NAMALWA (cell line): ENCODE measurements around the gene IL17RA.
A peak's percentile ranks its signal among the peaks of the same experiment; 100 is the strongest.
"Not testable (repeated sequence)": the region's sequence is repeated elsewhere in the genome, so short reads cannot be mapped to it uniquely, and the experiment has no call there.

Experiments
- DNase-seq: peaks from one replicate; pipeline ENCODE4 v3.0.0-alpha.2; 2015; ENCODE audit warnings: low spot score

Gene IL17RA

GRCh38 chr22:17084554-17085276, at the start of gene IL17RA:
Gene IL17RA (plus strand): TSS chr22:17085000. CDS start chr22:17085092, 92 bp downstream.
- DNase-seq = peak; percentile 93

- no peak for DNase-seq
These were observed 49.6 kb upstream of the IL17RA start for GRCh38 chr22:17035246-17035645.

- not testable (repeated sequence) for DNase-seq
These were observed 48.6 kb upstream of the IL17RA start for GRCh38 chr22:17035976-17036841.

- peak; percentile 58 for DNase-seq
These were observed 47.7 kb upstream of the IL17RA start for GRCh38 chr22:17036842-17037711.

GRCh38 chr22:17043521-17043920, 41.3 kb upstream of the IL17RA start:
- DNase-seq = peak; percentile 40

GRCh38 chr22:17046566-17047348, 38.0 kb upstream of the IL17RA start:
- no peak for DNase-seq

GRCh38 chr22:17047656-17048055, 37.1 kb upstream of the IL17RA start:
- no peak for DNase-seq

- no peak for DNase-seq
These were observed 28.7 kb upstream of the IL17RA start for GRCh38 chr22:17056058-17056457.

- no peak for DNase-seq
These were observed 28.0 kb upstream of the IL17RA start for GRCh38 chr22:17056807-17057206.

- DNase-seq = peak; percentile 57
These were observed 26.6 kb upstream of the IL17RA start for GRCh38 chr22:17057959-17058814.

- no peak for DNase-seq
These were observed 24.7 kb upstream of the IL17RA start for GRCh38 chr22:17060126-17060525.

- DNase-seq = no peak
These were observed 21.2 kb upstream of the IL17RA start for GRCh38 chr22:17063411-17064106.

GRCh38 chr22:17064498-17065100, 20.2 kb upstream of the IL17RA start:
- no peak for DNase-seq

- no peak for DNase-seq
These were observed 19.4 kb upstream of the IL17RA start for GRCh38 chr22:17065433-17065832.

- DNase-seq = no peak
These were observed 11.9 kb upstream of the IL17RA start for GRCh38 chr22:17072877-17073276.

GRCh38 chr22:17074648-17075002, 10.2 kb upstream of the IL17RA start:
- no peak for DNase-seq

- DNase-seq = no peak
These were observed 7.5 kb upstream of the IL17RA start for GRCh38 chr22:17077255-17077654.

GRCh38 chr22:17079572-17079971, 5.2 kb upstream of the IL17RA start:
- no peak for DNase-seq

GRCh38 chr22:17083255-17083654, 1.5 kb upstream of the IL17RA start:
- no peak for DNase-seq
